HG02938 (cell line): ENCODE data around the gene B4GALT6.

Experiments
- ATAC-seq: cut with Tn5 transposase; IDR thresholded peaks from one replicate; pipeline ENCODE4 v1.9.1; 2021; ENCODE audit warnings: mild to moderate bottlenecking, moderate library complexity; ENCODE audit not compliant: unreplicated experiment

Gene B4GALT6

GRCh38 chr18:31694297-31694696 lies 9.9 kb upstream of the B4GALT6 start:
- no peak for ATAC-seq

- no peak for ATAC-seq
These were observed 4.2 kb upstream of the B4GALT6 start for GRCh38 chr18:31688606-31689005.

- no peak for ATAC-seq
These were observed 2.9 kb upstream of the B4GALT6 start for GRCh38 chr18:31686986-31687928.

GRCh38 chr18:31686572-31686971 lies 2.2 kb upstream of the B4GALT6 start:
- no peak for ATAC-seq

GRCh38 chr18:31685097-31686082 lies 1.0 kb upstream of the B4GALT6 start:
- ATAC-seq, result peak; percentile 62

GRCh38 chr18:31683968-31684278 lies 458 bp downstream of the B4GALT6 start:
- no peak for ATAC-seq

- ATAC-seq, result no peak
These were observed 1.3 kb downstream of the B4GALT6 start for GRCh38 chr18:31683106-31683505.

GRCh38 chr18:31680831-31681568 lies 3.4 kb downstream of the B4GALT6 start:
- no peak for ATAC-seq

- ATAC-seq, result no peak
These were observed 4.0 kb downstream of the B4GALT6 start for GRCh38 chr18:31680433-31680811.

GRCh38 chr18:31679791-31680432 lies 4.5 kb downstream of the B4GALT6 start:
- no peak for ATAC-seq

- no peak for ATAC-seq
These were observed 5.1 kb downstream of the B4GALT6 start for GRCh38 chr18:31679133-31679742.

- no peak for ATAC-seq
These were observed 6.0 kb downstream of the B4GALT6 start for GRCh38 chr18:31678425-31678824.

- no peak for ATAC-seq
These were observed 6.8 kb downstream of the B4GALT6 start for GRCh38 chr18:31677592-31677991.

- no peak for ATAC-seq
These were observed 9.0 kb downstream of the B4GALT6 start for GRCh38 chr18:31675404-31675803.

- ATAC-seq, result no peak
These were observed 11.7 kb downstream of the B4GALT6 start for GRCh38 chr18:31672628-31673135.

GRCh38 chr18:31671951-31672350 lies 12.4 kb downstream of the B4GALT6 start:
- no peak for ATAC-seq

GRCh38 chr18:31669541-31669940 lies 14.8 kb downstream of the B4GALT6 start:
- no peak for ATAC-seq

- ATAC-seq, result no peak
These were observed 17.2 kb downstream of the B4GALT6 start for GRCh38 chr18:31667185-31667584.

GRCh38 chr18:31666055-31666454 lies 18.3 kb downstream of the B4GALT6 start:
- no peak for ATAC-seq

- ATAC-seq, result no peak
These were observed 20.3 kb downstream of the B4GALT6 start for GRCh38 chr18:31664101-31664500.
